ENCODE measurements around the gene JPH3.

Gene JPH3

DNA sequence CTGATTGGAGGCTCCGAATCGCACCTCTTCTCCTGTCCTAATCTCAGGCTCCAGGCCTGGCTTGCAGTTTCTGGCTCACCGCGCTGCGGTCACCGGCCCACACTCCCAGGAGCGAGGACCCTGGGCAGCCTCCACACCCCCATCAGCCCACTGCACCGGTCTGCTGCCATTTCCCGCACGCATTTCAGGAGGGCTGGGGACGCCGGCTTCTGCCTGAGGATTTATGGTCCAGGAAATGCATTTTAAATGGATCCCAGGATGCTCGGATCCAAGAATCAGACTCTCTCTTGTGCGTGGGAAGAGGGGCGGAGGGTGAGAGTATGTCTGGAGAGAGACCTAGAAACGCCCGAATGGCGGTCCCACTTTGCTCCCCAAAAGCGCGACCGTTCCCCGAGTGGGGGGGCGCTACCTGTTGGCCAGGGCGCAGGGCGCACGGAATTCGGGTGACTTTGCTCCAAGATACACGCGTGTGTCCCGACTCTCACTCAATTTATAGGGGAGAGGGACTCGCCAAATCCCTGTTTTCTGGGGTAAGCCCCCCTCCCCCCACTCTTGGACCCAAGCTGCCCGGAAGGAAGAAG is 817 bp upstream of the JPH3 start:
- DNase-seq (ENCODE audit: low read depth, low spot score) = no peak

GRCh38 chr16:87602821-87603683 is 744 bp downstream of the JPH3 start:
- DNase-seq (ENCODE audit: low read depth, low spot score) = no peak

DNA sequence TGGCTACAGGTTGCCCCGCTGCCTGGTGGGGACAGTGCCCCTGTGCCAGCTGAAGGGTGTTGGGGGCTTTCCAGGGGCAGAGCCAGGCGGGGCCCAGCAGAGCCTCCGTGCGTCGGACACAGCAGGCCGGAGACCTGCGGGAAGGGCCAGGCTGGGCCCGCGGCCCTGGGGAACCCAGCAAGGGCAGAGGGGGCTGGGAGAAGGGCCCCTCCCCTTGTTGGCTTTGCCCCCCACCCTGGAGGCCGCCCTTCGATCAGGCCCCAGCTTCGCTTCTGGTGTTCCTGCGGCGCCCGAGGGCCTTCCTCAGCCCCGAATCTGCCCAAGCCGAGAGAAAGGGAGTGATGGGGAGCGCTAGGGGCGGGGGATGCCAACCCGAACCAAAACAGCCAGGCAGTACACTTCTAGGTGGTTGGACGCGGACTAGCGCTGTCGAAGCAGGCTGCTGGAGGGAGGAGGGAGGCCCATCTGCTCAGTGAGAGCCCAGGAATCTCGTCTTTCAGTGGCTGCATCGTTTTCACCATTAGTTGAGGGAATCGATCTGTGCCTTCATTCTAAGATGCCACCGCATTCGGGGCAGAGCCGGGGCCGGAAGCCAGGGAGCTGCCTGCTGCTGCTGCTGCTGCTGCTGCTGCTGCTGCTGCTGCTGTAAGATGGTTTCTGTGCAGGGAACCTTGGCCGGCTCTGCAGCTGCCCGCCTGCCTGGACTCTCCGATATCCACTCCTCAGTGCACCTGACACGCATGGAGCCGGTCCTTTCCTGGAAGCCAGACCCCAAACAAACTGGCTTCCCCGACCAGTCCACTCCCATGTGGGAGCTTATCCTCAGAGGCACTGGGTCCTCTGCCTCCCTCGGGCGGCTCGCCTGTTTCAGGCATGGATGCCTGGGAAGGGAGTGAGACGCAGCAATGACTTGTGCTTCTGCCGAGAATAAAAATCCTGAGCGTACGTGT is 1.7 kb downstream of the JPH3 start:
- no peak for DNase-seq (ENCODE audit: low read depth, low spot score)

GRCh38 chr16:87604634-87605111 is 2.4 kb downstream of the JPH3 start:
- no peak for DNase-seq (ENCODE audit: low read depth, low spot score)

- DNase-seq (ENCODE audit: low read depth, low spot score) = no peak
Measured at GRCh38 chr16:87607223-87607622, 4.9 kb downstream of the JPH3 start.

GRCh38 chr16:87607871-87608270 is 5.6 kb downstream of the JPH3 start:
- no peak for DNase-seq (ENCODE audit: low read depth, low spot score)

DNA sequence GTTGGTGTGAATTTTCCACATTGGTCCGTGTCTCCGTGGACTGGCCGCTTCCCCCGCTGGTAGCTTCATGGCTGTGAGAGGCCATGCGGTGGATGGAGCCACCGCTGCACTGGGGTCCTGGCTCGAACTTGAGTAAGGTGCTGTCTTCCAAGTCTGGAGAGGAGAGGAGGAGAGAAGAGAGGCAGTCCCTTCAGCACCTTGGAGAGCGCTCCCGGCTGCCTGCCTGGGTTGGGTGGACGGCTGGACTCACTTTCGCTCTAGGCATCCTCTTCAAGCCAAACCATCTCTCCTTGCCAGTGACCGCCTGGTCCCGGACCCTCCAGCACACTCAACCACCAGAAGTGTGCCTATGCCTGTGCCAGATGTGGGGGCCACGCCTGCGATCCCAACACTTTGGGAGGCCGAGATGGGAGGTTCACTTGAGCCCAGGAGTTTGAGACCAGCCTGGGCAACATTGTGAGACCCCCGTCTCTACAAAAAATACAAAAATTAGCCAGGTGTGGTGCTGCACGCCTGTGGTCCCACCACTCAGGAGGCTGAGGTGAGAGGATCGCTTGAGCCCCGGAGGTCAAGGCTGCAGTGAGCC is 6.2 kb downstream of the JPH3 start:
- DNase-seq (ENCODE audit: low read depth, low spot score) = peak; percentile 93

DNA sequence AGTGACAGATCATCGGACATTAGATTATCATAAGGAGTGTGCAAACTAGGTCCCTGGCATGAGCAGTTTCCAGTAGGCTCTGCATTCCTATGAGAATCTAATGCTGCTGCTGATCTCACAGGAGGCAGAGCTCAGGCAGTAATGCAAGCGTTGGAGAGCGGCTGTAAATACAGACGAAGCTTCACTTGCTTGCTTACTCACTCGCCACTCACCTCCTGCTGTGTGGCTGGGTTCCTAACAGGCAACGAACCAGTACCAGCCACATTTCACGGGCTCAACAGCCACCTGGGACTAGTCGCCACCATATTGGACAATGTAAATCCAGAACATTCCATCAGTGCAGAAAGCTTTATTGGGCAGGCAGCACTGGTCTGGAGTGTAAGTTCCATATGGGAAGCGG is 7.7 kb downstream of the JPH3 start:
- DNase-seq (ENCODE audit: low read depth, low spot score) = no peak

GRCh38 chr16:87611456-87611855 is 9.1 kb downstream of the JPH3 start:
- DNase-seq (ENCODE audit: low read depth, low spot score) = no peak

GRCh38 chr16:87613961-87614360 is 11.7 kb downstream of the JPH3 start:
- no peak for DNase-seq (ENCODE audit: low read depth, low spot score)

- no peak for DNase-seq (ENCODE audit: low read depth, low spot score)
Measured at GRCh38 chr16:87615621-87616041, 13.3 kb downstream of the JPH3 start.

DNA sequence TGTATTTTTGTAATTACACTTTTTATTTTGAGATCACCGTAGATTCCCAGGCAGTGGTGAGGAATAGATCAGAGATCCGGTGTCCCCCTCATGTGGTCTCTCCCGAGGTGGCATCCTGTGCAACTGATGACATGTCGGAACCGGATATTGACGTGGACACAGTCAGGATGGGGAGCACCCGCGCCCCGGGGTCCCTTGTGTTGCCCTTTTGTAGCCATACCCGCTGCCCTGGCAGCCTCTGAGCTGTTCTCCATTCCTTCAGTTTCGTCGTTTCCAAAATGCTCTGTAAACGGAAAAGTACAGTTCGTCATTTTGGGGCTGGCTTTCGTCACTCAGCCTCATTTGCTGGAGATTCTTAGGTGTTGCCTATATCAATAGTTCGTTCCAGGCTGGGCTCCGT is 14.2 kb downstream of the JPH3 start:
- DNase-seq (ENCODE audit: low read depth, low spot score) = no peak

DNA sequence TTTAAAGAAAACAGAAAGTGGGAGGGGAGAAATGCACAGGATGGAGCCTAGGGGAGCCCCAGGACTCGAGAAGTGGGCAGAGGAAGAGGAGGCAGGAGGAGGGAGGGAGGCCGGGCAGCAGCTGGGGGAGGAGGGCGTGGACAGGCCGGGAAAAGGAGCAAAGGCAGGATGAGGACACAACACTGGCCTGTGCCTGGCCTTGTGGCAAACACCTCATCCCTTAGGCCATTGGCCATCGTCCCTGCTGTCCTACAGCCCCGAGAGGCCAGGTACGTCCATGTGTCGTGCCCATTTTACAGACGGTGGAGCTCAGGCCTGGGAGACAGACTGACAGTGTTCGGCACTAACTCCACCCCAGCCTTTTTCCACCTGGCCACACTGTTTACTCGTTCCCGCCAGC is 15.9 kb downstream of the JPH3 start:
- DNase-seq (ENCODE audit: low read depth, low spot score) = no peak

DNA sequence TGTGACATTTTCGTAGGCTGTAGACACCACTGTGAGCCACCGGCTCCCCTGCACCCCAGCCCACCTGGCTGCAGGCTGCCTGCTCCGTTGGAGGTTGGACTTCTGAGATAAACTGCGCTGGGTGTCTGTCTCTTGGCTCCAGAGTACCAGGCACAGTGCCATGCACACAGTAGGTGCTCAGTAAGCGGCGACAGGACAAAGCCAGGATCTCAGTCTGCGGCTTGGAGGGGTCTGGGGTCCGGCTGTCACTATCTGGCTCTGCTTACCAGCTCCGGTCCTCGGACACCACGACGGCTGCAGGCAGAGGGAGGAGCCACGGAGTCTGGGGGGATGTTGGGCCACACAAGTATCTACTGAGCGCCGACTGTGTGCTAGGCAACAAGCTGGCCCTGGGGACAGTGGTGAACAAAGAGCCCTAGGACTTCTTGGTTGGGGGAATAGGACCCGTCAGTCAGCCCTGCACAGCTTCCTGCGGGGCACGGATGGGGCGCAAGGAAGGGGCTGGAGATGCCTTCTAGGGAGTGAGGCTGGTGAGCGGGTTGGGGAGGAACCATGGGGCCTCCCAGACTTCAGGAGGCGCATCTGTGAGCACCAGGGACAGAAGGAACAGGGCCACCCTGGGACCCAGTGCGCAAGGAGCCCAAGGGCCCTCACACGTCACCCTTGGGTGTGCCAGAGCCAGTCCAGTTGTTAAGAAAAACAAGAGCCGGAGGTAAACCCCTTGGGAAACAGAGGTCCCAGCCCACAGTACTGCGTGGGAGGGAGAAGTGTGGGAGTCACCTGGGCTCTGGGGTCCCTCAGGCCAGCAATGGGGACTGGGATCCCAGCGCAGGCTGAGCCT is 17.3 kb downstream of the JPH3 start:
- no peak for DNase-seq (ENCODE audit: low read depth, low spot score)

DNA sequence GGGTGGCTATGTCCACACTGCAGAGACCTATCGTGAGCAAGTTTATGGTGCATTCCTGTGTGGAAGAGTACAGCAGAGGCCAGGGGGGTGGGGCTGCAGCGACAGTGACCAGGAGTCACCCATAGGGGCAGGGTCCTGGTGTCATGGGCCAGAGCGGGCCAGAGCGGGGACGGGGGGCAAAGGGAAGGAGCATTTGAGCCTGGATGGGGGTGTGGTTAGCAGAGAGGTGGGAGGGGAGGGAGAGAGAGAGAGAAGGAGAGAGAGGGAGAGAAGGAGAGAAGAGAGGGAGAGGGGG is 17.8 kb downstream of the JPH3 start:
- DNase-seq (ENCODE audit: low read depth, low spot score) = no peak

DNA sequence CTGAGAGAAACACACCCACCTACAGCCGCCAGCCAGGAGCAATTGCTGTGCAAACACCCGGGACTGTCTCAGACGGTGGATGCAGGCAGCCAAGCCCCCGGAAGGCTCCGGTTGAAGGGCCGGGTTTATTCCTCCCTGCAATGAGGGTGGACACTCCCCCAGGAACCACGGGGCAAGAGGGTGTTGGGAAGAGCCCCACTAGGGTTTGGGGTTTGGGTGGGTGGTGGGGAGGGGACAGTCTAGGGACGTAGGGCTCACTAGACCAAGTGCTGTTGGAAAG is 19.2 kb downstream of the JPH3 start:
- DNase-seq (ENCODE audit: low read depth, low spot score) = no peak

- DNase-seq (ENCODE audit: low read depth, low spot score) = no peak
Measured at GRCh38 chr16:87621976-87622713, 19.8 kb downstream of the JPH3 start.

GRCh38 chr16:87622756-87623319 is 20.5 kb downstream of the JPH3 start:
- no peak for DNase-seq (ENCODE audit: low read depth, low spot score)

- DNase-seq (ENCODE audit: low read depth, low spot score) = no peak
Measured at GRCh38 chr16:87625241-87625797, 23.0 kb downstream of the JPH3 start.

GRCh38 chr16:87626401-87626800 is 24.1 kb downstream of the JPH3 start:
- DNase-seq (ENCODE audit: low read depth, low spot score) = no peak

All from ELF-1 (cell line).